Natural killer cell treated with Interleukin-12 subunit alpha and Interleukin-12 subunit beta and Interleukin-15 and Interleukin-18, amount 100 ng/mL, for 72 hours (primary cell): ENCODE measurements around the gene CREB5. TPM values are rescaled to one million over a fixed set of nuclear protein-coding genes. Genes with fewer than 3 reads are reported as not detected.
"Not testable (repeated sequence)": the region's sequence is repeated elsewhere in the genome, so short reads cannot be mapped to it uniquely, and the experiment has no call there.

Source experiments
- ATAC-seq, 2 donors: fragments of 150-1000 bp; cut with Tn5 transposase in 1 of 2; sonication (Bioruptor Pico), chemical (Tn5 transposase) in 1 of 2; 2 replicates each; pipeline ENCODE4 v1.10.0; 2021
- DNase-seq: peaks from one replicate; pipeline ENCODE4 v3.0.0; 2022; ENCODE audit warnings: low spot score
- H3K27ac Mint-ChIP-seq, 2 donors: 1 replicate in 1 of 2; 2 replicates in 1 of 2; pipeline ENCODE4 v1.8.0; 2022; ENCODE audit warnings: mixed read lengths in 2 of 2, mild to moderate bottlenecking in 1 of 2, moderate library complexity in 1 of 2
- H3K27me3 Mint-ChIP-seq, 2 donors: 1 replicate in 1 of 2; 2 replicates in 1 of 2; pipeline ENCODE4 v1.8.0; 2022; ENCODE audit warnings: mixed read lengths in 2 of 2
- H3K36me3 Mint-ChIP-seq: one replicate; pipeline ENCODE4 v1.8.0; 2022; ENCODE audit warnings: mixed read lengths
- H3K4me1 Mint-ChIP-seq, 2 donors: 1 replicate in 1 of 2; 2 replicates in 1 of 2; pipeline ENCODE4 v1.8.0; 2022; ENCODE audit warnings: low read depth in 2 of 2, mixed read lengths in 2 of 2, mild to moderate bottlenecking in 1 of 2
- H3K4me3 Mint-ChIP-seq: one replicate; pipeline ENCODE4 v1.8.0; 2022; ENCODE audit warnings: mixed read lengths
- H3K9me3 Mint-ChIP-seq: 2 replicates; pipeline ENCODE4 v1.8.0; 2022; ENCODE audit warnings: mixed read lengths
- total RNA-seq, 2 donors: library from RNA; stranded (reverse); gene quantifications; one replicate each; pipeline ENCODE4 v1.2.3, GENCODE V29; 2022

The CREB5 gene
- total RNA-seq, 2 donors from 2014 or later, result 0.62 TPM; not detected in 1

GRCh38 chr7:28804990-28805389 lies 392.7 kb downstream of the CREB5 start:
- H3K27ac Mint-ChIP-seq, result no peak overlapping the region
- no peak overlapping the region for H3K4me3 Mint-ChIP-seq
- peak in 1 of 2 donors; percentile 45 for ATAC-seq
- H3K27me3 Mint-ChIP-seq, result peaks cover 17 to 29% of the 10 kb centered on the region in 2 donors
- no peaks in the 10 kb centered on the region for H3K9me3 Mint-ChIP-seq
- no peaks in the 10 kb centered on the region for H3K36me3 Mint-ChIP-seq
- no peak for DNase-seq
- H3K4me1 Mint-ChIP-seq, result no peaks in the 10 kb centered on the region

DNA sequence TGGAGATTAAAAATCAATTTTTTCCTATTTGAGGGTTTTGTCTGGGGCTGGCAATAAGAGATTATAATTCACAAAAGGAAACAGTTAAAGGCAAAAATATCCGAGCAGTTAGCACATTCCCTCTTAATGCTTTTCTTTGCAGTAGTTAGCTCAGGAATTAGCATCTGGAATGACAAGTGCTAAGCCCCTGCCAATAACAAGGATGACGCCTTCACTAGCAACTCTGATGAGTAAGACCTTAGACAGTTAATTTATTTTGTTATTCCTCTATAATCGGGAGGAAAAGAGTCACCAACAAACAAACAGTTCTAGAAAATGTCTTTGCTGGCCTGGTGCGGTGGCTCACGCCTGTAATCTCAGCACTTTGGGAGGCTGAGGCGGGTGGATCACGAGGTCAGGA lies 394.5 kb downstream of the CREB5 start:
- Mint-ChIP-seq H3K36me3 (no peaks in the 10 kb centered on the region), H3K27ac (no peak overlapping the region), H3K27me3 (peaks cover 13 to 20% of the 10 kb centered on the region in 2 donors), H3K4me1 (no peaks in the 10 kb centered on the region), H3K4me3 (no peak overlapping the region), H3K9me3 (no peaks in the 10 kb centered on the region)
- no peak for DNase-seq
- ATAC-seq, result no peak

GRCh38 chr7:28807396-28807994 lies 395.2 kb downstream of the CREB5 start:
- no peaks in the 10 kb centered on the region for H3K9me3 Mint-ChIP-seq
- no peak overlapping the region for H3K27ac Mint-ChIP-seq
- H3K4me3 Mint-ChIP-seq, result no peak overlapping the region
- H3K36me3 Mint-ChIP-seq, result no peaks in the 10 kb centered on the region
- peaks cover 13 to 20% of the 10 kb centered on the region in 2 donors for H3K27me3 Mint-ChIP-seq
- H3K4me1 Mint-ChIP-seq, result no peaks in the 10 kb centered on the region
- DNase-seq (no peak), ATAC-seq (no peak)

GRCh38 chr7:28808796-28809533 lies 396.6 kb downstream of the CREB5 start:
- DNase-seq, result no peak
- no peaks in the 10 kb centered on the region for H3K9me3 Mint-ChIP-seq
- H3K4me3 Mint-ChIP-seq, result no peak overlapping the region
- no peaks in the 10 kb centered on the region for H3K36me3 Mint-ChIP-seq
- no peak overlapping the region for H3K27ac Mint-ChIP-seq
- ATAC-seq, result no peak
- no peaks in the 10 kb centered on the region for H3K4me1 Mint-ChIP-seq
- peaks cover 13 to 20% of the 10 kb centered on the region in 2 donors for H3K27me3 Mint-ChIP-seq

DNA sequence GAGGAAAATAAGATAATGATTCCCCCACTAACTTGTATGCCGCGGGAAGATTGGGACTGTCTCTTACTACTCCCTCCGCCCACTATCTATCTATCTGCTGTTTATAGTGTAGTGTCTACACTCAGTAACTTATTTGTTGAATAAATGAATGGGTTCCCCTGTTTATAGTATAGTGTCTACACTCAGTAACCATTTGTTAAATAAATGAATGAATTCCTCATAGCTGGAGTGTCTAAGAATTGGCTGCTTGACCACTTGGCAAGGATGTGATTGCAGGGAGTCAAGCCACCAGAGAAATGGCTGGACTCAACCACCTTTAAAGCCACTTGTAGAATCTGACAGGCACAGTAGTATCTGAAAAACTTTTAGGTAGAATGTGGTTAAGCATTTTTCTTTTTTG lies 398.7 kb downstream of the CREB5 start:
- DNase-seq (no peak), ATAC-seq (no peak)
- Mint-ChIP-seq H3K4me1 (no peaks in the 10 kb centered on the region), H3K27ac (no peak overlapping the region), H3K36me3 (no peaks in the 10 kb centered on the region), H3K27me3 (peaks cover 1 to 12% of the 10 kb centered on the region in 2 donors), H3K9me3 (no peaks in the 10 kb centered on the region), H3K4me3 (no peak overlapping the region)

GRCh38 chr7:28811701-28812430 lies 399.5 kb downstream of the CREB5 start:
- H3K27me3 Mint-ChIP-seq, result peaks cover 5 to 12% of the 10 kb centered on the region in 2 donors
- H3K9me3 Mint-ChIP-seq, result no peaks in the 10 kb centered on the region
- no peak overlapping the region for H3K27ac Mint-ChIP-seq
- no peak overlapping the region for H3K4me3 Mint-ChIP-seq
- H3K4me1 Mint-ChIP-seq, result no peaks in the 10 kb centered on the region
- DNase-seq (no peak), ATAC-seq (no peak)
- no peaks in the 10 kb centered on the region for H3K36me3 Mint-ChIP-seq

GRCh38 chr7:28812616-28813015 lies 400.3 kb downstream of the CREB5 start:
- DNase-seq (no peak), ATAC-seq (no peak)
- no peak overlapping the region for H3K27ac Mint-ChIP-seq

GRCh38 chr7:28813243-28813962 lies 401.1 kb downstream of the CREB5 start:
- H3K36me3 Mint-ChIP-seq, result no peaks in the 10 kb centered on the region
- H3K4me3 Mint-ChIP-seq, result no peak overlapping the region
- ATAC-seq, result no peak

More at GRCh38 chr7:28812616-28813015, 400.3 kb downstream of the CREB5 start:
- Mint-ChIP-seq H3K9me3 (no peaks in the 10 kb centered on the region), H3K4me1 (no peaks in the 10 kb centered on the region), H3K36me3 (no peaks in the 10 kb centered on the region), H3K27me3 (peaks cover 5 to 7% of the 10 kb centered on the region in 2 donors), H3K4me3 (no peak overlapping the region)

GRCh38 chr7:28815369-28815927 lies 403.1 kb downstream of the CREB5 start:
- H3K27ac Mint-ChIP-seq, result no peak overlapping the region
- no peak for ATAC-seq
- H3K4me1 Mint-ChIP-seq, result no peaks in the 10 kb centered on the region
- no peaks in the 10 kb centered on the region for H3K9me3 Mint-ChIP-seq
- no peak overlapping the region for H3K4me3 Mint-ChIP-seq
- H3K36me3 Mint-ChIP-seq, result no peaks in the 10 kb centered on the region
- H3K27me3 Mint-ChIP-seq, result peaks cover 6 to 14% of the 10 kb centered on the region in 2 donors
- no peak for DNase-seq

More at GRCh38 chr7:28813243-28813962, 401.1 kb downstream of the CREB5 start:
- DNase-seq, result no peak
- no peak overlapping the region for H3K27ac Mint-ChIP-seq
- no peaks in the 10 kb centered on the region for H3K4me1 Mint-ChIP-seq
- H3K9me3 Mint-ChIP-seq, result no peaks in the 10 kb centered on the region
- H3K27me3 Mint-ChIP-seq, result peaks cover 5 to 7% of the 10 kb centered on the region in 2 donors

DNA sequence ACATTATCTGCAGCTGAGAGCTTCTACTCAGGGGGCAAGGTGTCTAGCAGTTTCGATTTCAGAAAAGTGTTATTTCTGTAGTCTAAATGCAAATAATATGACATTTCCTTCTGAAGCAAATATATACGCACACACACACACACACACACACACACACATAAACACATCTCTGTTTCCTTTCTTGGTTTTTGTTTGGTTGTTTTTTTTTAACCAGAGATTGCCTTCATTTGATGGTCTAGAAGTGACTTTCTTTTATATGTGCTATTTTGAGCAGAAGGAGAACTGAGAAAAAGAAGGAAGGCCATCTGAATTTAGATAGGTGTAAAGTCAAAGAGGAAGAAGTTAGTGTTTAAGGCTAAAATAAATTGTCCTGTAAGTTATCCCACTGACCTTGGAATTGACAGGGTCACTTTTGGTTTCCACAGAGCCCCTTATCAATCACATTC lies 403.6 kb downstream of the CREB5 start:
- H3K27ac Mint-ChIP-seq, result no peak overlapping the region
- peaks cover 6 to 19% of the 10 kb centered on the region in 2 donors for H3K27me3 Mint-ChIP-seq
- no peak for ATAC-seq
- no peaks in the 10 kb centered on the region for H3K4me1 Mint-ChIP-seq
- no peaks in the 10 kb centered on the region for H3K9me3 Mint-ChIP-seq
- H3K36me3 Mint-ChIP-seq, result no peaks in the 10 kb centered on the region
- no peak for DNase-seq
- no peak overlapping the region for H3K4me3 Mint-ChIP-seq

DNA sequence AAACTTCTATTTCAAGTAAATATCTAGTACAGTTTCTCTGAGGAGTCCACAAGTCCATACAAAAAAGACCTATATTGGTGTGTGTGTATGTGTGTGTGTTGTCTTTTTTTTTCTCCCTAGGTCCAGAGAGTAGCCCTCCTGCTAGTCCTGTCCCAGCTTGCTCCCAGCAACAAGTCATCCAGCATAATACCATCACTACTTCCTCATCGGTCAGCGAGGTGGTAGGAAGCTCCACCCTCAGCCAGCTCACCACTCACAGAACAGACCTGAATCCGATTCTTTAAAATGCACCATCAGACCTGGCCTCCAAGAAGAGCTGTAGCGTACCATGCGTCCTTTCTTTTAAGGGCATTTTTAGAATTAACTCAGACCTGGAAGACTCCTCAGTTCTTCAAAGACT lies 406.7 kb downstream of the CREB5 start:
- H3K4me3 Mint-ChIP-seq, result no peak overlapping the region
- H3K36me3 Mint-ChIP-seq, result no peaks in the 10 kb centered on the region
- H3K4me1 Mint-ChIP-seq, result no peaks in the 10 kb centered on the region
- no peak overlapping the region for H3K27ac Mint-ChIP-seq
- peaks cover 18 to 37% of the 10 kb centered on the region in 2 donors for H3K27me3 Mint-ChIP-seq
- no peak for DNase-seq
- no peaks in the 10 kb centered on the region for H3K9me3 Mint-ChIP-seq
- ATAC-seq, result no peak

GRCh38 chr7:28823582-28823981 lies 411.3 kb downstream of the CREB5 start:
- no peak overlapping the region for H3K27ac Mint-ChIP-seq
- H3K9me3 Mint-ChIP-seq, result no peaks in the 10 kb centered on the region
- H3K27me3 Mint-ChIP-seq, result peaks cover 29 to 57% of the 10 kb centered on the region in 2 donors
- DNase-seq (no peak), ATAC-seq (no peak)
- no peaks in the 10 kb centered on the region for H3K4me1 Mint-ChIP-seq
- H3K36me3 Mint-ChIP-seq, result no peaks in the 10 kb centered on the region
- no peak overlapping the region for H3K4me3 Mint-ChIP-seq

DNA sequence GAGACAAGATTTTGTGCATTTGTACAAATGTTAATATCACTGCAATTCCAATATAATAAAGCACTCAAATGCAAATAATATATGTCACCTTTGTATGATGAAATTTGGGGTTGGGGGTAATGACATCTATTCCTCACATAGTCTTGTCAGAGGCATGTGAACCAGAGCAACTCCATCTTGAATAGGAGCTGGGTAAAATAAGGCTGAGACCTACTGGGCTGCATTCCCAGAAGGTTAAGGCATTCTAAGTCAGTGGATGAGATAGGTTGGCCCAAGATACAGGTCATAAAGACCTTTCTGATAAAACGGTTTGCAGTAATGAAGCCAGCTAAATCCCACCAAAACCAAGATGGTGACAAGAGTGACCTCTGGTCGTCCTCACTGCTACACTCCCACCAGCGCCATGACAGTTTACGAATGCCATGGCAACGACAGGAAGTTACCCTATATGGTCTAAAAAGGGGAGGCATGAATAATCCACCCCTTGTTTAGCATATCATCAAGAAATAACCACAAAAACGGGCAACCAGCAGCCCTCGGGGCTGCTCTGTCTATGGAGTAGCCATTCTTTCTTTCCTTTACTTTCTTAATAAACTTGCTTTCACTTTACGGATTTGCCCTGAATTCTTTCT lies 413.6 kb downstream of the CREB5 start:
- H3K36me3 Mint-ChIP-seq, H3K9me3 Mint-ChIP-seq, H3K27ac Mint-ChIP-seq, DNase-seq, ATAC-seq, H3K4me1 Mint-ChIP-seq, H3K4me3 Mint-ChIP-seq: not testable (repeated sequence)
- H3K27me3 Mint-ChIP-seq, result peaks cover 26 to 49% of the 10 kb centered on the region in 2 donors
